ENCODE data around the gene GRM4. TPM values are rescaled to one million over a fixed set of nuclear protein-coding genes. Genes with fewer than 3 reads are reported as not detected.

The GRM4 gene
- total RNA-seq, 2 donors from 2014 or later, result 4.4 TPM; not detected in 1

DNA sequence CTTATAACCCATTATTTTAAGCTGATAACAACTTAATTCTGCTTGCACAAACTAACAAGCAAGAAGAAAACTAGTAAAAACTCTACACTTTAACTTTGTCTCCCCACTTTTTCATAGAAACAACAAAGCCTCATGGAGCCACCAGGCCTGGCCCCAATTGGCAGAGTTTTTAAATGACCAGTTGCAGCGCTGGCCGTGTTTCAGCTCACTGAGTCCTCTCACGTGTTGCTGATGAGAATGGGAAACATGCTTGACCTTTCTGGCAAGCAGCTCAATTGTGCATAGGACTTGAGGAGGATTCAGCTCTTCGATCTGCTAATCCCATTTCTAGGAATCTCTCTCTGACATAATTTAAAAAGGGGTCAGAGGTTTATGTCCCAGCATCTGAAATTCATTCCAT lies 24.5 kb upstream of the GRM4 start:
- Histone ChIP-seq H3K4me3 (no peak overlapping the region), H3K4me1 (replicated peaks) (no peaks in the 10 kb centered on the region), H3K27me3 (replicated peaks; ENCODE audit: insufficient read depth) (no peaks in the 10 kb centered on the region), H3K36me3 (no peaks in the 10 kb centered on the region), H3K9me3 (no peaks in the 10 kb centered on the region), H3K27ac (no peak overlapping the region)
- WGBS, result 70% methylated on average over 4 of the region's 4 CpGs
- DNase-seq (ENCODE audit: low spot score), result no peak
- TF ChIP-seq POLR2AphosphoS5 (IDR thresholded peaks at IDR 0.05) (no peak), POLR2A (IDR thresholded peaks at IDR 0.05) (no peak), CTCF (IDR thresholded peaks at IDR 0.05) (no peak)
- intact Hi-C loops (cut with DNase I), result no loop called here

- Histone ChIP-seq H3K36me3 (no peaks in the 10 kb centered on the region), H3K4me3 (no peak overlapping the region), H3K4me1 (replicated peaks) (no peaks in the 10 kb centered on the region), H3K27ac (no peak overlapping the region), H3K27me3 (replicated peaks; ENCODE audit: insufficient read depth) (no peaks in the 10 kb centered on the region), H3K9me3 (no peaks in the 10 kb centered on the region)
- intact Hi-C loops (cut with DNase I), result no loop called here
- no peak for DNase-seq (ENCODE audit: low spot score)
- WGBS, result 97% methylated on average over 1 of the region's 1 CpG
- TF ChIP-seq CTCF (IDR thresholded peaks at IDR 0.05), result no peak
- no peak for TF ChIP-seq POLR2A (IDR thresholded peaks at IDR 0.05)
- no peak for TF ChIP-seq POLR2AphosphoS5 (IDR thresholded peaks at IDR 0.05)
These were observed 24.0 kb upstream of the GRM4 start for GRCh38 chr6:34169897-34170296.

DNA sequence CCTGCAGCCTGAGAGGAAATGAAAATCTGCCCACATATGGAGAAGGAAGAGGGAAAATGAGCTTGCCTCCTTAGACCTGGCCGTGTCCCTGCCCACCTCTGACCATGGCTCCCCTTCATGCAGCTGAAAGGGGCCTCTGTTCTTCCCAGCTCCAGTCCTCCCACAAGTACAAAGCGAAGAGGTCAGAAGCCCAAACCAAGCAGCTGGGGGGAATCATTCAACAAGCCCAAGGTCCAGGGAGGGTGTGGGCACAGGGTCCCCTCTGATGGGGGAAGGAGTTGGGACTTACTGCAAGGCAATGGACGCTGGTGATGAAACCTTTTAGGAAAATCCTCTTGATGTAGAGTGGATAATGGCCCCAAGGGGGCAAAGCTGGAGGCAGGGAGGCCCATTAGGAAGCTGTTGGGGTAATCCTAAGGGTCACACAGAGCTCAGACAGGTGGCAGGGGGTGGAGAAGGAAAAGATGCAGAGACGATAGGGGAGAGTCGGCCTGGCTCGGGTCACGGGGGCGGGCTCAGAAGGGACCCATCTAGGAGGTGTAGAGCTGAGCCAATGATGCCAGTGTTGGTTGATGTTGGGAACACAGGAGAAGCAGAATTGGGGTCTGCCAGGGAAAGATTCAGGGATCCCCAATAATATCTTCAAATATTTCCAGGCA lies 16.1 kb upstream of the GRM4 start:
- Histone ChIP-seq H3K36me3 (no peaks in the 10 kb centered on the region), H3K27me3 (replicated peaks; ENCODE audit: insufficient read depth) (no peaks in the 10 kb centered on the region), H3K4me1 (replicated peaks) (no peaks in the 10 kb centered on the region), H3K9me3 (no peaks in the 10 kb centered on the region), H3K27ac (no peak overlapping the region), H3K4me3 (no peak overlapping the region)
- WGBS, result 77% methylated on average over 8 of the region's 8 CpGs
- DNase-seq (ENCODE audit: low spot score), result no peak
- intact Hi-C loops (cut with DNase I), result no loop called here
- TF ChIP-seq POLR2A (IDR thresholded peaks at IDR 0.05) (no peak), POLR2AphosphoS5 (IDR thresholded peaks at IDR 0.05) (no peak), CTCF (IDR thresholded peaks at IDR 0.05) (no peak)

DNA sequence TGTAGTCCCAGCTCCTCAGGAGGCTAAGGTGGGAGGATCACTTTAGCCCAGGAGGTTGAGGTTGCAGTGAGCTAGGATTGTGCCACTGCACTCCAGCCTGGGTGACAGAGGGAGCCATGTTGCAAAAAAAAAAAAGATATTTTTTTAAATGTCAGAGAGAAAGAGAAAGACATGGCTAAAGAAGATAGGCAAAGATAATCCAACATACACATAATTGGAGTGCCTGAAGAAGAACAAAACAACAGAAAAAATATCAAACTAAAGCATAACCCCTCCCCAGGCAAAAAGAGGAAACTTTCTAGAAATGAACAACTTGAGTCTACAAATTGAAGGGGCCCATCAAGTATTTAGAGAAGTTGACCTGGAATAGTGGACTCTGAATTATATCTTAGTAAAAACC lies 14.0 kb upstream of the GRM4 start:
- Histone ChIP-seq H3K9me3 (no peaks in the 10 kb centered on the region), H3K4me1 (replicated peaks) (no peaks in the 10 kb centered on the region), H3K27me3 (replicated peaks; ENCODE audit: insufficient read depth) (no peaks in the 10 kb centered on the region), H3K27ac (no peak overlapping the region), H3K36me3 (no peaks in the 10 kb centered on the region), H3K4me3 (no peak overlapping the region)
- no peak for DNase-seq (ENCODE audit: low spot score)
- TF ChIP-seq CTCF (IDR thresholded peaks at IDR 0.05) (no peak), POLR2A (IDR thresholded peaks at IDR 0.05) (no peak), POLR2AphosphoS5 (IDR thresholded peaks at IDR 0.05) (no peak)
- intact Hi-C loops (cut with DNase I), result loop anchor here (5.0 kb wide), 1 partner anchor 578 kb away; the partner anchor contains the start of gene BAK1

DNA sequence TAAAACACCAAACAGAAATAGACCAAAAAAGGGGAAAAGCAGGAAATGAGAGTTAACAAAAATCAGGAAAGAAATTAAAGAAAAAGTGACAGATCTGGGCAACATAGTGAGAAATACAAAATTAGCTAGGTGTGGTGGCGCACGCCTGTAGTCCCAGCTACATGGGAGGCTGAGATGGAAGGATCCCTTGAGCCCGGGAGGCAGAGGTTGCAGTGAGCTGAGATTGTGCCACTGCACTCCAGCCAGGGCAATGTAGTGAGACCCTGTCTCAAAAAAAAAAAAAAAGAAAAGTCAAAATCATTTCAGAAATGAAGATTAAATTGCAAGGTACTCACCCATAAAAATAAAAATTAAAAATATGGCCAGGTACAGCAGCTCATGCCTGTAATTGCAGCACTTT lies 13.0 kb upstream of the GRM4 start:
- Histone ChIP-seq H3K9me3 (no peaks in the 10 kb centered on the region), H3K27ac (no peak overlapping the region), H3K36me3 (no peaks in the 10 kb centered on the region), H3K4me3 (no peak overlapping the region), H3K4me1 (replicated peaks) (no peaks in the 10 kb centered on the region), H3K27me3 (replicated peaks; ENCODE audit: insufficient read depth) (no peaks in the 10 kb centered on the region)
- intact Hi-C loops (cut with DNase I), result loop anchor here (5.0 kb wide), 1 partner anchor 577 kb away; the partner anchor contains the start of gene BAK1
- WGBS, result 93% methylated on average over 3 of the region's 3 CpGs
- no peak for TF ChIP-seq POLR2A (IDR thresholded peaks at IDR 0.05)
- TF ChIP-seq POLR2AphosphoS5 (IDR thresholded peaks at IDR 0.05), result no peak
- no peak for TF ChIP-seq CTCF (IDR thresholded peaks at IDR 0.05)
- DNase-seq (ENCODE audit: low spot score), result no peak
